Colonic mucosa (tissue), 4 donors: ENCODE data around the gene CNOT2. TPM values are rescaled to one million over a fixed set of nuclear protein-coding genes. Genes with fewer than 3 reads are reported as not detected.

Experiments
- DNase-seq: peaks from one replicate; pipeline ENCODE4 v3.0.0-alpha.2; 2020
- H3K27ac ChIP-seq: fragments of 200-600 bp; one replicate; pipeline ENCODE4 v1.8.0; 2021
- H3K27me3 ChIP-seq: fragments of 200-600 bp; one replicate; pipeline ENCODE4 v1.8.0; 2021
- H3K36me3 ChIP-seq: fragments of 200-600 bp; one replicate; pipeline ENCODE4 v1.8.0; 2021
- H3K4me1 ChIP-seq: fragments of 200-600 bp; one replicate; pipeline ENCODE4 v1.8.0; 2021; ENCODE audit warnings: mild to moderate bottlenecking
- H3K4me3 ChIP-seq: fragments of 200-600 bp; one replicate; pipeline ENCODE4 v1.8.0; 2021
- H3K9ac ChIP-seq, 2 donors: one replicate each; pipeline ENCODE4 v1.7.0; 2013; ENCODE audit warnings: control low read depth in 2 of 2, low read depth in 2 of 2, low read length in 2 of 2
- H3K9me3 ChIP-seq: fragments of 200-600 bp; one replicate; pipeline ENCODE4 v1.8.0; 2021
- intact Hi-C: fragments of 100-400 bp; cut with DNase I; formaldehyde crosslinking; loops from one replicate; pipeline ENCODE4 v1.14.1; 2022
- total RNA-seq, 2 donors: library from RNA; stranded (reverse); fragmentation: NEBNext Ultra II Directional in 1 of 2; extraction: Animal tissue kit (Norgen Biotek cat#: 25700) in 1 of 2; gene quantifications; one replicate each; pipeline ENCODE4 v1.2.1, GENCODE V29; 2021
- TF ChIP-seq, protein P1 (sequence below): fragments of 200-600 bp; IDR thresholded peaks from one replicate; pipeline ENCODE4 v1.8.0; 2022; ENCODE audit warnings: antibody characterized with exemption, mild to moderate bottlenecking
- donor health status: healthy.
- donor health status: DM: no; HTN: no; CAD: no.
- donor health status: DM: no; HTN: no; CAD: no.

CNOT2 gene
- total RNA-seq, 2 donors from 2014 or later, result 55.2 to 80.3 TPM

- Histone ChIP-seq H3K9ac (no peak overlapping the region), H3K27me3 (no peaks in the 10 kb centered on the region), H3K9me3 (no peaks in the 10 kb centered on the region), H3K4me1 (no peaks in the 10 kb centered on the region), H3K27ac (no peak overlapping the region), H3K36me3 (no peaks in the 10 kb centered on the region), H3K4me3 (no peak overlapping the region)
- no peak for DNase-seq
- intact Hi-C loops, result no loop called here
- TF ChIP-seq, protein P1, sequence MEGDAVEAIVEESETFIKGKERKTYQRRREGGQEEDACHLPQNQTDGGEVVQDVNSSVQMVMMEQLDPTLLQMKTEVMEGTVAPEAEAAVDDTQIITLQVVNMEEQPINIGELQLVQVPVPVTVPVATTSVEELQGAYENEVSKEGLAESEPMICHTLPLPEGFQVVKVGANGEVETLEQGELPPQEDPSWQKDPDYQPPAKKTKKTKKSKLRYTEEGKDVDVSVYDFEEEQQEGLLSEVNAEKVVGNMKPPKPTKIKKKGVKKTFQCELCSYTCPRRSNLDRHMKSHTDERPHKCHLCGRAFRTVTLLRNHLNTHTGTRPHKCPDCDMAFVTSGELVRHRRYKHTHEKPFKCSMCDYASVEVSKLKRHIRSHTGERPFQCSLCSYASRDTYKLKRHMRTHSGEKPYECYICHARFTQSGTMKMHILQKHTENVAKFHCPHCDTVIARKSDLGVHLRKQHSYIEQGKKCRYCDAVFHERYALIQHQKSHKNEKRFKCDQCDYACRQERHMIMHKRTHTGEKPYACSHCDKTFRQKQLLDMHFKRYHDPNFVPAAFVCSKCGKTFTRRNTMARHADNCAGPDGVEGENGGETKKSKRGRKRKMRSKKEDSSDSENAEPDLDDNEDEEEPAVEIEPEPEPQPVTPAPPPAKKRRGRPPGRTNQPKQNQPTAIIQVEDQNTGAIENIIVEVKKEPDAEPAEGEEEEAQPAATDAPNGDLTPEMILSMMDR, result no peak
Measured at GRCh38 chr12:70314145-70314544, 70.9 kb downstream of the CNOT2 start.

DNA sequence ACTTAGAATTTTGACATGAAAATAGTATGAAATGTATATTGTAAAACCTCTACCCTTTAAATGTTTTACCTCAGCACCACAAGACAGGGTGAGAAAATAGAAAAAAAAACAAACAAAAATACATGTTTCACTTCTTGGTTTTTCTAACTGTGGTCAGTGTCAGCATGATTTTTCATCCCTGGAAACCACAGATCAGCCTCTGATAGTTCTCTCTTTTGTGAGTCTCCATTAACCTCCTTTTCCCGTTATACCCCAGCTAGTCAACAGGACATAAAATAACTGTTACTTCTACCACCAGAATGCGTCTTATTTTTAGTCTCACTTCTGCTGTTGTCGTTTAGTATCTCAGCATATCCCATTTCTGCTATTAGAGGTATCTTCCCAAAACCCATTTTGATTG lies 74.5 kb downstream of the CNOT2 start:
- H3K27me3 ChIP-seq, result no peaks in the 10 kb centered on the region
- H3K4me1 ChIP-seq, result no peaks in the 10 kb centered on the region
- DNase-seq, result no peak
- no peaks in the 10 kb centered on the region for H3K36me3 ChIP-seq
- no peak overlapping the region for H3K4me3 ChIP-seq
- TF ChIP-seq, protein P1, result no peak
- no peak overlapping the region for H3K27ac ChIP-seq
- intact Hi-C loops, result no loop called here
- no peak overlapping the region for H3K9ac ChIP-seq
- no peaks in the 10 kb centered on the region for H3K9me3 ChIP-seq

GRCh38 chr12:70319605-70320004 lies 76.4 kb downstream of the CNOT2 start:
- Histone ChIP-seq H3K9me3 (no peaks in the 10 kb centered on the region), H3K9ac (no peak overlapping the region), H3K27me3 (no peaks in the 10 kb centered on the region), H3K36me3 (no peaks in the 10 kb centered on the region), H3K27ac (no peak overlapping the region), H3K4me1 (no peaks in the 10 kb centered on the region), H3K4me3 (no peak overlapping the region)
- intact Hi-C loops, result no loop called here
- TF ChIP-seq, protein P1, result no peak
- no peak for DNase-seq

DNA sequence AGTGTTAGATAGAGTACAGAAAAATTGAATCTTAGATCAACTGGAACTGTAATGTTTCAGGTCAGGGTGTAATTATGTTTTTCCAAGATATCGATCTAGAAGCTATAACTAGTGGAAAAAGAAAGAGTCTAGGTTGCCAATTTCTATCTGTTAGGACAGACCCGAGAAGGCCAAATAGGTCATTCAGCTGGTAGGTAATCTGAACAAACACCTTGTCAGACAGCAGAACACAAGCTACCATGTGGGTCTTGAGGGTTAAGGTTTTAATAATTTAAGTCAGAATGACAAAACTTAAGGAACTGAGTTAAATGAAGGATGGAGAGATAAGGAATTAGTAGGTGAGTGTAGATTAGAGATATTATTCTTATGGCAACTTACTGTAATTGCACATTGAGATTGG lies 78.0 kb downstream of the CNOT2 start:
- no peaks in the 10 kb centered on the region for H3K4me1 ChIP-seq
- TF ChIP-seq, protein P1, result no peak
- no peak overlapping the region for H3K4me3 ChIP-seq
- H3K27ac ChIP-seq, result no peak overlapping the region
- DNase-seq, result no peak
- H3K36me3 ChIP-seq, result no peaks in the 10 kb centered on the region
- intact Hi-C loops, result no loop called here
- H3K9me3 ChIP-seq, result no peaks in the 10 kb centered on the region
- no peaks in the 10 kb centered on the region for H3K27me3 ChIP-seq
- no peak overlapping the region for H3K9ac ChIP-seq

- H3K4me1 ChIP-seq, result no peaks in the 10 kb centered on the region
- H3K9ac ChIP-seq, result no peak overlapping the region
- TF ChIP-seq, protein P1, result no peak
- DNase-seq, result no peak
- H3K27me3 ChIP-seq, result no peaks in the 10 kb centered on the region
- intact Hi-C loops, result no loop called here
- no peak overlapping the region for H3K4me3 ChIP-seq
- no peaks in the 10 kb centered on the region for H3K9me3 ChIP-seq
- H3K36me3 ChIP-seq, result no peaks in the 10 kb centered on the region
- H3K27ac ChIP-seq, result no peak overlapping the region
Measured at GRCh38 chr12:70327541-70327940, 84.3 kb downstream of the CNOT2 start.

DNA sequence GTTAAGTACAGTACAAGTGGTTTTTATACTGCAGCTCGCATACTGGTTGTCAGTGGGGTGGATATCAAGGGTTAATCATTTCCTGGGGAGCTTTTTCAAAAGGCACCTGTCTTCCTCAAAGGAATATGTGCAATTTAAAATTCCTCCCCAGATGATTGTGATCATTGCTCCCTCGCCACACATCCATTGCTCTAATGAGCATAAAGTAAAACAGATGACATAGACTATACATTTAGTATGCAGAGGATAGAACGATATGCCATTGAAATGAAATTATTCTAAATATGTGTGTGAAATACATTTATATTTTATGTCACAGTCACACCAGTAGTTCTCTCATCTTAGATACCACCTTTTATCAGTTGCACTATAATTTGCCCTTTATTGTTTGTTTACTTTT lies 86.5 kb downstream of the CNOT2 start:
- Histone ChIP-seq H3K4me3 (no peak overlapping the region), H3K9me3 (no peaks in the 10 kb centered on the region), H3K4me1 (no peaks in the 10 kb centered on the region), H3K36me3 (no peaks in the 10 kb centered on the region), H3K27me3 (no peaks in the 10 kb centered on the region), H3K27ac (no peak overlapping the region), H3K9ac (no peak overlapping the region)
- intact Hi-C loops, result no loop called here
- TF ChIP-seq, protein P1, result no peak
- no peak for DNase-seq
